ENCODE data around the gene MAST3. TPM values are rescaled to one million over a fixed set of nuclear protein-coding genes. Genes with fewer than 3 reads are reported as not detected.

MAST3 gene
- total and polyA plus RNA-seq, 2 of the 8 experiments (the other 6 are each of a cell fraction or from before 2014, with no cell fraction given), result 3.4 to 9.0 TPM

- Histone ChIP-seq H4K8ac (ENCODE audit: extremely low read depth, insufficient read depth, low read length) (no peak overlapping the region), H2AK5ac (ENCODE audit: low read depth, low read length) (no peak overlapping the region), H3K14ac (ENCODE audit: insufficient read length) (no peak overlapping the region), H3K4me2 (ENCODE audit: insufficient read depth in 1 of 2, low read depth in 2 of 2, low read length in 2 of 2) (no peak overlapping the region), H2BK12ac (ENCODE audit: low read depth, low read length) (no peak overlapping the region), H3K9me3 (ENCODE audit: insufficient read depth in 2 of 2, low read depth in 1 of 2, low read length in 1 of 2) (no peaks in the 10 kb centered on the region), H2BK20ac (ENCODE audit: low read length) (no peak overlapping the region), H2BK120ac (replicated peaks; ENCODE audit: low read depth, low read length) (no peak overlapping the region), H3K9ac (replicated peaks in 1 of 4; ENCODE audit: extremely low read depth in 1 of 4, low read depth in 3 of 4, low read length in 3 of 4) (no peak overlapping the region), H3K27me3 (replicated peaks in 1 of 4; ENCODE audit: control insufficient read depth in 3 of 4, extremely low read depth in 1 of 4, insufficient read depth in 3 of 4, low read length in 3 of 4) (no peaks in the 10 kb centered on the region), H2BK5ac (ENCODE audit: low read depth, low read length) (no peak overlapping the region), H3K4me3 (ENCODE audit: extremely low read depth in 1 of 4, insufficient read depth in 2 of 4, low read depth in 3 of 4, low read length in 4 of 4) (no peak overlapping the region), H3K56ac (replicated peaks; ENCODE audit: insufficient read length, low read depth, low read length) (no peak overlapping the region), H3K79me1 (ENCODE audit: low read depth, low read length) (no peaks in the 10 kb centered on the region), H4K5ac (ENCODE audit: insufficient read length, low read depth, low read length) (no peak overlapping the region), H3K79me2 (ENCODE audit: control insufficient read depth in 1 of 2, insufficient read depth in 2 of 2, low read length in 2 of 2) (no peaks in the 10 kb centered on the region), H4K91ac (replicated peaks; ENCODE audit: insufficient read length, low read length) (no peak overlapping the region), H3K4me1 (replicated peaks in 1 of 4; ENCODE audit: control insufficient read depth in 3 of 4, insufficient read depth in 4 of 4, low read length in 3 of 4) (no peaks in the 10 kb centered on the region), H3K23ac (ENCODE audit: insufficient read length) (no peak overlapping the region), H3K4ac (replicated peaks; ENCODE audit: insufficient read length, low read depth, low read length) (no peak overlapping the region), H4K20me1 (replicated peaks in 1 of 2; ENCODE audit: control insufficient read depth in 1 of 2, insufficient read depth in 2 of 2, low read length in 2 of 2) (no peaks in the 10 kb centered on the region), H3K18ac (ENCODE audit: extremely low read depth, low read length) (no peak overlapping the region), H3K36me3 (ENCODE audit: control insufficient read depth in 2 of 4, insufficient read depth in 4 of 4, low read length in 3 of 4) (peaks cover 2 to 18% (median 12%) of the 10 kb centered on the region in 4 experiments; a peak in 5 of 8 replicates), H3K27ac (ENCODE audit: low read depth, low read length) (no peak overlapping the region), H2BK15ac (ENCODE audit: low read length) (no peak overlapping the region), H2AFZ (ENCODE audit: low read length) (no peak overlapping the region), H3K23me2 (ENCODE audit: low read depth, low read length) (no peaks in the 10 kb centered on the region)
- DNase-seq (ENCODE audit: low read depth in 1 of 2, low spot score in 2 of 2) (no peak), FAIRE-seq (no peak)
- POLR2A ChIA-PET (ENCODE audit: partially characterized antibody), result interaction anchor here (0.9 to 1.7 kb wide), 2 partner anchors 8 to 9 kb away, joined by 3 to 4 read pairs; no protein-coding TSS in a partner anchor
- CTCF ChIA-PET (ENCODE audit: partially characterized antibody), result interaction anchor here (0.7 to 1.0 kb wide), 4 partner anchors 23 to 984 kb away, joined by 3 to 6 read pairs (median 3); no protein-coding TSS in a partner anchor
- TF ChIP-seq EZH2 (IDR thresholded peaks at IDR 0.05; ENCODE audit: low read depth, low read length, severe bottlenecking) (no peak), BACH1 (IDR thresholded peaks at IDR 0.05; ENCODE audit: low read length) (no peak)
- 93% methylated on average over 9 of the region's 9 CpGs; no CpG with 5 or more reads in 1 of the 2 experiments for WGBS, 2 experiments (ENCODE audit: extremely low coverage in 1 of 2, insufficient coverage in 1 of 2, insufficient read length in 1 of 2, insufficient replicate concordance in 2 of 2, low coverage in 1 of 2, low lambda C conversion rate in 2 of 2, missing lambda C conversion rate in 1 of 2)
These were observed 40.2 kb downstream of the MAST3 start for GRCh38 chr19:18137657-18138339.

Data from H1 (cell line).